GM12878 (cell line): ENCODE measurements around the gene ZKSCAN5. TPM values are rescaled to one million over a fixed set of nuclear protein-coding genes. Genes with fewer than 3 reads are reported as not detected.

Experiments
- ATAC-seq: fragments of 200-7000 bp; cut with Tn5 transposase; 3 replicates; pipeline ENCODE4 v1.9.1; 2020; ENCODE audit warnings: mild to moderate bottlenecking, moderate library complexity
- BruUV-seq: library from RNA; stranded (reverse); fragments of 400-500 nt; replicated peaks from 2 replicates; lab custom pipeline; 2021; lab: Mats Ljungman, UMichigan
- CTCF ChIA-PET: fragments of 300-600 bp; sonication (Branson Sonifier 250); formaldehyde crosslinking; extraction: SDS; loops from one replicate; lab custom pipeline; 2021; ENCODE audit warnings: inconsistent platforms; lab: Yijun Ruan, JAX
- POLR2A ChIA-PET: fragments of 350-600 bp; formaldehyde crosslinking; extraction: SDS; loops from one replicate; lab custom pipeline; 2021; ENCODE audit warnings: inconsistent platforms; lab: Charles Lee
- RAD21 ChIA-PET: fragments of 300-600 bp; sonication (Branson Sonifier 250); formaldehyde crosslinking; loops from one replicate; lab custom pipeline; 2023; ENCODE audit warnings: antibody characterized with exemption; ENCODE audit not compliant: unreplicated experiment; lab: Charles Lee
- SMC1A ChIA-PET: fragments of 300-600 bp; sonication (Branson Sonifier 250); formaldehyde crosslinking; loops from one replicate; lab custom pipeline; 2023; ENCODE audit not compliant: unreplicated experiment, uncharacterized antibody; lab: Charles Lee
- DNase-seq: peaks from one replicate; pipeline ENCODE4 v3.0.0-alpha.2; 2011; ENCODE audit warnings: low read depth, low spot score
- FAIRE-seq: peaks from 3 replicates; lab custom pipeline; 2011; peaks lifted over from hg19 to GRCh38; lab: Jason Lieb, UNC
- H2AFZ ChIP-seq: 2 replicates; pipeline ENCODE4 v1.6.0; 2011; ENCODE audit warnings: low read depth, low read length, control low read depth; ENCODE audit not compliant: control insufficient read depth
- H3K27ac ChIP-seq: 2 replicates; pipeline ENCODE4 v1.5.1; 2011; ENCODE audit warnings: control low read depth; ENCODE audit not compliant: control insufficient read depth, insufficient read depth
- H3K27me3 ChIP-seq, 2 experiments: replicated peaks in 1 of 2; 2 replicates each; pipeline versions ENCODE4 v1.6.0 to v1.6.1; 2011; ENCODE audit warnings: low read length in 1 of 2; ENCODE audit not compliant: control insufficient read depth in 2 of 2, insufficient read depth in 2 of 2
- H3K36me3 ChIP-seq, 2 experiments: 2 replicates each; pipeline ENCODE4 v1.5.1; 2011; ENCODE audit warnings: low read length in 1 of 2; ENCODE audit not compliant: control insufficient read depth in 2 of 2, insufficient read depth in 2 of 2
- H3K4me1 ChIP-seq: 2 replicates; pipeline ENCODE4 v1.6.1; 2011; ENCODE audit warnings: mild to moderate bottlenecking, low read length, moderate library complexity, mixed read lengths; ENCODE audit not compliant: control insufficient read depth, insufficient read depth
- H3K4me2 ChIP-seq: 2 replicates; pipeline ENCODE4 v1.6.0; 2011; ENCODE audit warnings: control low read depth; ENCODE audit not compliant: control insufficient read depth, insufficient read depth
- H3K4me3 ChIP-seq: fragments of 200-600 bp; sonication (generic); 2 replicates; pipeline ENCODE4 v1.5.1; 2016
- H3K79me2 ChIP-seq: 2 replicates; pipeline ENCODE4 v1.6.0; 2011; ENCODE audit warnings: low read length; ENCODE audit not compliant: control insufficient read depth, insufficient read depth
- H3K9ac ChIP-seq: 2 replicates; pipeline ENCODE4 v1.8.0; 2011; ENCODE audit warnings: low read length, control low read depth, mixed read lengths; ENCODE audit not compliant: control insufficient read depth, insufficient read depth
- H3K9me3 ChIP-seq: replicated peaks from 3 replicates; pipeline ENCODE4 v1.5.1; 2011; ENCODE audit warnings: mild to moderate bottlenecking, low read length; ENCODE audit not compliant: control insufficient read depth, insufficient read depth
- H4K20me1 ChIP-seq: 2 replicates; pipeline ENCODE4 v1.6.0; 2011; ENCODE audit not compliant: control insufficient read depth, insufficient read depth
- CTCF ChIP-seq, 3 experiments: IDR thresholded peaks in 2 of 3; conservative IDR thresholded peaks in 1 of 3; 2 replicates each; pipeline ENCODE4 v1.5.1; 2011; ENCODE audit warnings: low read depth in 3 of 3, low read length in 3 of 3, mild to moderate bottlenecking in 3 of 3, control low read depth in 2 of 3, moderate library complexity in 2 of 3, inconsistent platforms in 1 of 3, mixed read lengths in 1 of 3; ENCODE audit not compliant: control insufficient read depth in 2 of 3, insufficient read depth in 1 of 3; ENCODE audit errors: extremely low read depth in 1 of 3
- KAT2A ChIP-seq: conservative IDR thresholded peaks from 2 replicates; pipeline ENCODE4 v1.6.1; 2011; ENCODE audit warnings: low read depth, low read length; ENCODE audit not compliant: control insufficient read depth
- POLR2A ChIP-seq: IDR thresholded peaks from 2 replicates; pipeline ENCODE4 v1.6.1; 2011; ENCODE audit warnings: low read depth, mild to moderate bottlenecking, low read length
- TCF7 ChIP-seq: IDR thresholded peaks from 2 replicates; pipeline ENCODE4 v1.6.1; 2014; ENCODE audit warnings: antibody characterized with exemption, borderline replicate concordance
- whole genome bisulfite sequencing: methylation state at CpG from one replicate; pipeline ENCODE4 v1.1.6; 2016; ENCODE audit warnings: low lambda C conversion rate; ENCODE audit not compliant: insufficient replicate concordance, insufficient coverage; ENCODE audit errors: missing lambda C conversion rate; 5-methylcytosine and 5-hydroxymethylcytosine counted together
- in situ Hi-C: fragments of 300-500 bp; cut with MboI; formaldehyde crosslinking; loops from 9 replicates; pipeline ENCODE4 v1.14.3; 2018; ENCODE audit warnings: mixed read lengths
- intact Hi-C: fragments of 100-400 bp; cut with micrococcal nuclease; formaldehyde crosslinking; loops from one replicate; pipeline ENCODE4 v1.14.2; 2022; ENCODE audit not compliant: unreplicated experiment
- polyA plus RNA-seq, 11 experiments: library from polyadenylated mRNA; depleted of rRNA in 4 of 11; unstranded in 6 of 11; stranded (reverse) in 5 of 11; fragments of >200 nt; fragmentation: Nextera tagmentation in 4 of 11; fragmentation: Illumina TruSeq in 1 of 11; extraction: Ambion mirVana in 4 of 11; extraction: Trizol in 1 of 11; gene quantifications; 1 replicate in 1 of 11; 2 replicates in 10 of 11; pipeline versions ENCODE4 v1.2.1 to v1.2.3, GENCODE V29; 2011 to 2016; ENCODE audit warnings: inconsistent platforms in 2 of 11, missing spikeins in 2 of 11, low read depth in 1 of 11
- total RNA-seq, 4 experiments: library from RNA; depleted of rRNA in 3 of 4; stranded (reverse); fragments of >200 nt in 3 of 4; fragmentation: Illumina TruSeq in 1 of 4; extraction: Trizol in 1 of 4; gene quantifications; 2 replicates each; pipeline versions ENCODE4 v1.2.1 to v1.2.3, GENCODE V29; 2013 to 2021

ZKSCAN5 gene
- total and polyA plus RNA-seq, 10 of the 15 experiments (the other 5 are each of a cell fraction or from before 2014, with no cell fraction given): 2.5 to 10.1 (median 7.7) TPM

GRCh38 chr7:99457650-99458493 lies 46.6 kb upstream of the ZKSCAN5 start:
- DNase-seq: no peak
- Histone ChIP-seq H2AFZ (no peak overlapping the region), H3K9me3 (no peaks in the 10 kb centered on the region), H3K4me1 (no peaks in the 10 kb centered on the region), H3K9ac (no peak overlapping the region), H3K79me2 (peaks cover 25% of the 10 kb centered on the region), H3K36me3 (peaks cover 30 to 34% of the 10 kb centered on the region in 2 experiments), H3K27ac (no peak overlapping the region), H4K20me1 (no peaks in the 10 kb centered on the region), H3K4me3 (no peak overlapping the region), H3K4me2 (no peak overlapping the region), H3K27me3 (no peaks in the 10 kb centered on the region)
- in situ Hi-C loops (no loop called here), intact Hi-C loops (no loop called here)
- no peak for FAIRE-seq
- TF ChIP-seq TCF7: no peak
- TF ChIP-seq POLR2A: peak; percentile 60
- RAD21 ChIA-PET: no interaction called here
- ATAC-seq: no peak
- POLR2A ChIA-PET: no interaction called here
- 93% methylated on average over 26 of the region's 26 CpGs for WGBS
- CTCF ChIA-PET: no interaction called here
- SMC1A ChIA-PET: interaction anchor here (0.7 kb wide), 1 partner anchor 28 kb away, joined by 3 read pairs; no protein-coding TSS in a partner anchor
- BruUV-seq: no TSS peak

- FAIRE-seq: peak; percentile 56
- WGBS: 57% methylated on average over 8 of the region's 8 CpGs
- POLR2A ChIA-PET: interaction anchor here (0.7 to 0.9 kb wide), 2 partner anchors 21 to 87 kb away, joined by 3 to 4 read pairs; no protein-coding TSS in a partner anchor
These were observed 45.4 kb upstream of the ZKSCAN5 start for GRCh38 chr7:99459087-99459486.

More at GRCh38 chr7:99459087-99459486, 45.4 kb upstream of the ZKSCAN5 start:
- CTCF ChIA-PET: interaction anchor here (1.0 kb wide), 1 partner anchor 15 kb away, joined by 4 read pairs; no protein-coding TSS in a partner anchor
- TF ChIP-seq CTCF (IDR thresholded peaks at IDR 0.05 in 2 of 3, conservative IDR thresholded peaks at IDR 0.05 in 1 of 3; ENCODE audit: control insufficient read depth in 2 of 3, extremely low read depth in 1 of 3, insufficient read depth in 1 of 3, low read depth in 3 of 3, low read length in 3 of 3) (peak; percentile 28 to 56 (median 56)), KAT2A (no peak)
- no peak overlapping the region for H3K4me3 ChIP-seq
- no peak overlapping the region for H3K9ac ChIP-seq
- intact Hi-C loops: no loop called here
- no TSS peak for BruUV-seq
- no peaks in the 10 kb centered on the region for H3K4me1 ChIP-seq
- no peaks in the 10 kb centered on the region for H4K20me1 ChIP-seq
- peaks cover 35% of the 10 kb centered on the region for H3K79me2 ChIP-seq
- ATAC-seq (peak; percentile 85), DNase-seq (no peak)
- no peak overlapping the region for H2AFZ ChIP-seq
- no peaks in the 10 kb centered on the region for H3K9me3 ChIP-seq
- no peak overlapping the region for H3K27ac ChIP-seq
- no peaks in the 10 kb centered on the region for H3K27me3 ChIP-seq
- SMC1A ChIA-PET: no interaction called here
- in situ Hi-C loops: no loop called here
- H3K4me2 ChIP-seq: no peak overlapping the region
- peaks cover 28 to 30% of the 10 kb centered on the region in 2 experiments for H3K36me3 ChIP-seq
- RAD21 ChIA-PET: no interaction called here
